NT2/D1 (cell line): ENCODE measurements around the gene AURKB.

Experiments used
- SUZ12 ChIP-seq: IDR thresholded peaks from 2 replicates; pipeline ENCODE4 v1.6.1; 2011; ENCODE audit not compliant: insufficient read length, insufficient read depth; ENCODE audit errors: extremely low read depth
- YY1 ChIP-seq: IDR thresholded peaks from 2 replicates; pipeline ENCODE4 v1.6.1; 2011; ENCODE audit not compliant: insufficient read length, insufficient read depth
- ZNF274 ChIP-seq: IDR thresholded peaks from 2 replicates; pipeline ENCODE4 v1.6.1; 2011; ENCODE audit warnings: mild to moderate bottlenecking, low read depth, low read length

DNA sequence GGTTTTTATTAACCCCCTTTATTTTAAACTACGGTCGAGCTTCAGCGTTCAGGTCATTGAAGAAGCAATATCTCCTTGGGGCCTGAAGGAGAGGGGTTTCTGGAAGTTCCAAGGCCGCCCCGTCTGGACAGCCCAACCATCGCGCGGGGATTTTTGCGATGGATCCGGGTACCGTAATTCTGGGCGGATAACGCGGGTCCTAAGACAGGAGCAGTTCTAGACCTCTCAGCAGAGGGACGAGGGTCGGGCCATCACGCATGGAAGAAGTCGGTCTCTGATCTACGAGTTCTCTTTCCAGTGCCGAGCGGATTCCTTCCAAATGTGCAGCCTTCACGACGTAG is 24.0 kb downstream of the AURKB start:
- no peak for TF ChIP-seq ZNF274
- no peak for TF ChIP-seq SUZ12
- no peak for TF ChIP-seq YY1
